Stomach smooth muscle (tissue), 2 donors: Measurements from ENCODE around the gene KANSL3.
"Not testable (repeated sequence)": the region's sequence is repeated elsewhere in the genome, so short reads cannot be mapped to it uniquely, and the experiment has no call there.

Experiments used
- H3K27ac ChIP-seq: one replicate; pipeline ENCODE4 v1.7.0; 2013; ENCODE audit warnings: mild to moderate bottlenecking, low read length, inconsistent platforms
- H3K27me3 ChIP-seq, 2 donors: one replicate each; pipeline ENCODE4 v1.7.0; 2013; ENCODE audit warnings: low read length in 2 of 2; ENCODE audit not compliant: insufficient read depth in 2 of 2, control insufficient read depth in 1 of 2
- H3K36me3 ChIP-seq, 2 donors: one replicate each; pipeline ENCODE4 v1.7.0; 2013; ENCODE audit warnings: low read length in 2 of 2; ENCODE audit not compliant: control insufficient read depth in 2 of 2, insufficient read depth in 2 of 2
- H3K4me1 ChIP-seq: one replicate; pipeline ENCODE4 v1.7.0; 2013; ENCODE audit warnings: low read length; ENCODE audit not compliant: control insufficient read depth, insufficient read depth
- H3K4me3 ChIP-seq, 2 donors: one replicate each; pipeline ENCODE4 v1.7.0; 2013; ENCODE audit warnings: low read length in 2 of 2
- H3K9ac ChIP-seq, 2 donors: one replicate each; pipeline ENCODE4 v1.7.0; 2013; ENCODE audit warnings: low read length in 2 of 2, mild to moderate bottlenecking in 1 of 2
- H3K9me3 ChIP-seq, 2 donors: one replicate each; pipeline ENCODE4 v1.7.0; 2013; ENCODE audit warnings: low read length in 2 of 2; ENCODE audit not compliant: control insufficient read depth in 2 of 2
- donor health status: healthy.
- donor health status: Pancreatic carcinoma.

KANSL3 gene

GRCh38 chr2:96654791-96655190 is 16.7 kb upstream of the KANSL3 start:
- not testable (repeated sequence) for H3K9ac ChIP-seq, H3K27me3 ChIP-seq, H3K4me1 ChIP-seq, H3K36me3 ChIP-seq, H3K27ac ChIP-seq, H3K4me3 ChIP-seq, H3K9me3 ChIP-seq

GRCh38 chr2:96651793-96652192 is 13.7 kb upstream of the KANSL3 start:
- H3K27ac ChIP-seq, result no peak overlapping the region

GRCh38 chr2:96649342-96649741 is 11.2 kb upstream of the KANSL3 start:
- Histone ChIP-seq H3K36me3 (no peaks in the 10 kb centered on the region), H3K27me3 (no peaks in the 10 kb centered on the region)

More at GRCh38 chr2:96651793-96652192, 13.7 kb upstream of the KANSL3 start:
- Histone ChIP-seq H3K36me3 (no peaks in the 10 kb centered on the region), H3K4me3 (no peak overlapping the region), H3K27me3 (no peaks in the 10 kb centered on the region), H3K9ac (no peak overlapping the region), H3K9me3 (no peaks in the 10 kb centered on the region), H3K4me1 (no peaks in the 10 kb centered on the region)

GRCh38 chr2:96648306-96648930 is 10.3 kb upstream of the KANSL3 start:
- H3K4me1 ChIP-seq, result no peaks in the 10 kb centered on the region
- H3K9me3 ChIP-seq, result no peaks in the 10 kb centered on the region
- no peaks in the 10 kb centered on the region for H3K36me3 ChIP-seq
- H3K27me3 ChIP-seq, result no peaks in the 10 kb centered on the region
- no peak overlapping the region for H3K27ac ChIP-seq
- no peak overlapping the region for H3K4me3 ChIP-seq
- no peak overlapping the region for H3K9ac ChIP-seq

More at GRCh38 chr2:96649342-96649741, 11.2 kb upstream of the KANSL3 start:
- H3K4me3 ChIP-seq, result no peak overlapping the region
- H3K27ac ChIP-seq, result no peak overlapping the region
- no peak overlapping the region for H3K9ac ChIP-seq
- no peaks in the 10 kb centered on the region for H3K9me3 ChIP-seq
- H3K4me1 ChIP-seq, result no peaks in the 10 kb centered on the region

GRCh38 chr2:96647681-96648080 is 9.6 kb upstream of the KANSL3 start:
- no peak overlapping the region for H3K4me3 ChIP-seq
- H3K9me3 ChIP-seq, result no peaks in the 10 kb centered on the region
- no peak overlapping the region for H3K27ac ChIP-seq
- no peaks in the 10 kb centered on the region for H3K27me3 ChIP-seq
- no peaks in the 10 kb centered on the region for H3K36me3 ChIP-seq
- H3K4me1 ChIP-seq, result no peaks in the 10 kb centered on the region
- H3K9ac ChIP-seq, result no peak overlapping the region

GRCh38 chr2:96642564-96643360 is 4.7 kb upstream of the KANSL3 start, which contains the start of gene FER1L5:
FER1L5 (plus strand) TSS chr2:96642764; CDS start chr2:96642837, 73 bp downstream.
- Histone ChIP-seq H3K27me3 (no peaks in the 10 kb centered on the region), H3K27ac (no peak within 1 kb of the TSS), H3K9ac (peak within 1 kb of the TSS in 1 of 2 donors; percentile 29), H3K4me3 (peak within 1 kb of the TSS; percentile 25 to 54), H3K36me3 (no peaks in the 10 kb centered on the region), H3K9me3 (no peaks in the 10 kb centered on the region), H3K4me1 (peaks cover 5% of the 10 kb centered on the region)

GRCh38 chr2:96637385-96638143 is 548 bp downstream of the KANSL3 start:
- Histone ChIP-seq H3K9me3 (no peaks in the 10 kb centered on the region), H3K27me3 (no peaks in the 10 kb centered on the region), H3K27ac (peak overlapping the region; percentile 88), H3K36me3 (peaks cover 3% of the 10 kb centered on the region in 2 donors), H3K9ac (peak overlapping the region; percentile 83 to 90), H3K4me1 (peaks cover 9% of the 10 kb centered on the region), H3K4me3 (peak overlapping the region; percentile 85 to 87)

- peak overlapping the region; percentile 83 to 90 for H3K9ac ChIP-seq
Observed at GRCh38 chr2:96636551-96637171, 1.5 kb downstream of the KANSL3 start.

GRCh38 chr2:96633641-96634040 is 4.5 kb downstream of the KANSL3 start:
- Histone ChIP-seq H3K27me3 (no peaks in the 10 kb centered on the region), H3K27ac (no peak overlapping the region), H3K4me1 (peaks cover 8% of the 10 kb centered on the region), H3K36me3 (peaks cover 16 to 17% of the 10 kb centered on the region in 2 donors), H3K9ac (no peak overlapping the region), H3K9me3 (no peaks in the 10 kb centered on the region), H3K4me3 (no peak overlapping the region)

More at GRCh38 chr2:96636551-96637171, 1.5 kb downstream of the KANSL3 start:
- Histone ChIP-seq H3K9me3 (no peaks in the 10 kb centered on the region), H3K4me3 (peak overlapping the region; percentile 85 to 87), H3K27me3 (no peaks in the 10 kb centered on the region), H3K4me1 (peaks cover 9% of the 10 kb centered on the region), H3K36me3 (peaks cover 3 to 6% of the 10 kb centered on the region in 2 donors), H3K27ac (no peak overlapping the region)

- no peak overlapping the region for H3K4me3 ChIP-seq
- H3K27ac ChIP-seq, result no peak overlapping the region
- peaks cover 22 to 24% of the 10 kb centered on the region in 2 donors for H3K36me3 ChIP-seq
- H3K9me3 ChIP-seq, result no peaks in the 10 kb centered on the region
- H3K27me3 ChIP-seq, result no peaks in the 10 kb centered on the region
- peaks cover 3% of the 10 kb centered on the region for H3K4me1 ChIP-seq
- H3K9ac ChIP-seq, result no peak overlapping the region
Observed at GRCh38 chr2:96631804-96632435, 6.2 kb downstream of the KANSL3 start.
